ENCODE results near the gene AP4E1.

GRCh38 chr15:50933341-50933740 lies 24.9 kb downstream of the AP4E1 start:
- TF ChIP-seq ELF1 (IDR thresholded peaks at IDR 0.05; ENCODE audit: borderline replicate concordance, low read depth) (no peak), POLR2AphosphoS5 (IDR thresholded peaks at IDR 0.05; ENCODE audit: low read depth, low read length) (no peak), CTCF (IDR thresholded peaks at IDR 0.05 in 2 of 3, conservative IDR thresholded peaks at IDR 0.05 in 1 of 3; ENCODE audit: borderline replicate concordance in 1 of 3, insufficient read depth in 1 of 3, low read depth in 2 of 3, low read length in 2 of 3) (no peak), SRF (IDR thresholded peaks at IDR 0.05; ENCODE audit: low read depth) (no peak), REST (IDR thresholded peaks at IDR 0.05; ENCODE audit: low read depth) (no peak), ZNF274 (IDR thresholded peaks at IDR 0.05; ENCODE audit: low read depth, low read length) (no peak), EZH2phosphoT487 (IDR thresholded peaks at IDR 0.05; ENCODE audit: borderline replicate concordance) (no peak), POLR2A (IDR thresholded peaks at IDR 0.05; ENCODE audit: borderline replicate concordance, extremely low read depth, insufficient read depth, insufficient read length) (no peak), ZBTB33 (IDR thresholded peaks at IDR 0.05; ENCODE audit: extremely low read depth, insufficient replicate concordance, low read length) (no peak), MAX (IDR thresholded peaks at IDR 0.05) (no peak), SIN3A (IDR thresholded peaks at IDR 0.05; ENCODE audit: low read depth) (no peak), TCF7L2 (IDR thresholded peaks at IDR 0.05; ENCODE audit: borderline replicate concordance, extremely low read depth, insufficient read depth, insufficient read length) (no peak), SP1 (IDR thresholded peaks at IDR 0.05; ENCODE audit: low read depth) (no peak), YY1 (IDR thresholded peaks at IDR 0.05; ENCODE audit: extremely low read depth, insufficient replicate concordance, low read depth, low read length) (no peak)
